ENCODE results near the gene TVP23A.

- TF ChIP-seq CTCF (IDR thresholded peaks at IDR 0.05): no peak
- no peak for TF ChIP-seq POLR2A (IDR thresholded peaks at IDR 0.05)
Measured at GRCh38 chr16:10740000-10740844, 78.4 kb downstream of the TVP23A start.

Data from gastroesophageal sphincter (tissue), 3 donors.